Measurements from ENCODE around the gene HSPG2. TPM values are rescaled to one million over a fixed set of nuclear protein-coding genes. Genes with fewer than 3 reads are reported as not detected.

Gene HSPG2
- polyA plus RNA-seq, 1 donor from 2014 or later: 0.79 TPM

GRCh38 chr1:21955501-21956281 is 18.6 kb upstream of the HSPG2 start:
- H3K27me3 ChIP-seq (ENCODE audit: insufficient read depth, low read depth, low read length): no peaks in the 10 kb centered on the region
- H4K20me1 ChIP-seq (ENCODE audit: insufficient read depth): no peaks in the 10 kb centered on the region
- H3F3A ChIP-seq (ENCODE audit: insufficient read depth, low read length, poor library complexity, severe bottlenecking): no peaks in the 10 kb centered on the region
- no peaks in the 10 kb centered on the region for H3K36me3 ChIP-seq (ENCODE audit: insufficient read depth, low read length)
- no peak overlapping the region for H3K9ac ChIP-seq (ENCODE audit: low read length)
- no peaks in the 10 kb centered on the region for H3K79me2 ChIP-seq (replicated peaks; ENCODE audit: insufficient read depth, low read length)
- H3K27ac ChIP-seq (ENCODE audit: low read length): no peak overlapping the region
- no peak overlapping the region for H2AFZ ChIP-seq (ENCODE audit: low read depth, low read length)
- H3K9me3 ChIP-seq (ENCODE audit: low read length): no peaks in the 10 kb centered on the region
- no peak for TF ChIP-seq TAF1 (IDR thresholded peaks at IDR 0.05; ENCODE audit: low read depth)
- TF ChIP-seq REST (IDR thresholded peaks at IDR 0.05; ENCODE audit: borderline replicate concordance): no peak
- TF ChIP-seq CTCF (IDR thresholded peaks at IDR 0.05; ENCODE audit: poor library complexity, severe bottlenecking): no peak
- TF ChIP-seq POLR2AphosphoS5 (IDR thresholded peaks at IDR 0.05): no peak
- TF ChIP-seq SMC3 (conservative IDR thresholded peaks at IDR 0.05; ENCODE audit: poor library complexity): no peak
- no peak for TF ChIP-seq EP300 (conservative IDR thresholded peaks at IDR 0.05; ENCODE audit: poor library complexity, severe bottlenecking)
- TF ChIP-seq EZH2 (IDR thresholded peaks at IDR 0.05; ENCODE audit: borderline replicate concordance, insufficient read depth, low read length, poor library complexity, severe bottlenecking): no peak
- TF ChIP-seq RAD21 (conservative IDR thresholded peaks at IDR 0.05): no peak
- no peak for TF ChIP-seq MXI1 (conservative IDR thresholded peaks at IDR 0.05; ENCODE audit: poor library complexity, severe bottlenecking)
- H3K4me2 ChIP-seq (ENCODE audit: low read length): no peak overlapping the region
- no peaks in the 10 kb centered on the region for H3K9me2 ChIP-seq (ENCODE audit: insufficient read depth, low read length)
- H3K4me3 ChIP-seq (ENCODE audit: low read length): no peak overlapping the region

- no peaks in the 10 kb centered on the region for H4K20me1 ChIP-seq (ENCODE audit: insufficient read depth)
- no peak overlapping the region for H2AFZ ChIP-seq (ENCODE audit: low read depth, low read length)
- H3K9me2 ChIP-seq (ENCODE audit: insufficient read depth, low read length): no peaks in the 10 kb centered on the region
Measured at GRCh38 chr1:21955058-21955457, 17.9 kb upstream of the HSPG2 start.

More at GRCh38 chr1:21955058-21955457, 17.9 kb upstream of the HSPG2 start:
- Histone ChIP-seq H3K4me2 (ENCODE audit: low read length) (no peak overlapping the region), H3K36me3 (ENCODE audit: insufficient read depth, low read length) (no peaks in the 10 kb centered on the region), H3K79me2 (replicated peaks; ENCODE audit: insufficient read depth, low read length) (no peaks in the 10 kb centered on the region), H3K4me3 (ENCODE audit: low read length) (no peak overlapping the region), H3K27me3 (ENCODE audit: insufficient read depth, low read depth, low read length) (no peaks in the 10 kb centered on the region), H3K9me3 (ENCODE audit: low read length) (no peaks in the 10 kb centered on the region), H3K9ac (ENCODE audit: low read length) (no peak overlapping the region), H3F3A (ENCODE audit: insufficient read depth, low read length, poor library complexity, severe bottlenecking) (no peaks in the 10 kb centered on the region), H3K27ac (ENCODE audit: low read length) (no peak overlapping the region)
- TF ChIP-seq SMC3 (conservative IDR thresholded peaks at IDR 0.05; ENCODE audit: poor library complexity) (no peak), CTCF (IDR thresholded peaks at IDR 0.05; ENCODE audit: poor library complexity, severe bottlenecking) (no peak), POLR2AphosphoS5 (IDR thresholded peaks at IDR 0.05) (no peak), MXI1 (conservative IDR thresholded peaks at IDR 0.05; ENCODE audit: poor library complexity, severe bottlenecking) (no peak), TAF1 (IDR thresholded peaks at IDR 0.05; ENCODE audit: low read depth) (no peak), RAD21 (conservative IDR thresholded peaks at IDR 0.05) (no peak), EP300 (conservative IDR thresholded peaks at IDR 0.05; ENCODE audit: poor library complexity, severe bottlenecking) (no peak), REST (IDR thresholded peaks at IDR 0.05; ENCODE audit: borderline replicate concordance) (no peak)

All from neural cell (in vitro differentiated cells).